Fibroblast of skin of right biceps (primary cell): Measurements from ENCODE around the gene PWWP2B.

Experiments
- DNase-seq: peaks from one replicate; pipeline ENCODE4 v3.0.0-alpha.2; 2013

PWWP2B gene

GRCh38 chr10:132461683-132462231, 64.8 kb downstream of the PWWP2B start:
- no peak for DNase-seq

GRCh38 chr10:132462463-132463332, 65.7 kb downstream of the PWWP2B start:
- no peak for DNase-seq

GRCh38 chr10:132463333-132464255, 66.6 kb downstream of the PWWP2B start:
- DNase-seq = no peak

GRCh38 chr10:132464256-132465192, 67.5 kb downstream of the PWWP2B start:
- no peak for DNase-seq

GRCh38 chr10:132465193-132465888, 68.3 kb downstream of the PWWP2B start:
- no peak for DNase-seq

GRCh38 chr10:132465889-132466519, 69.0 kb downstream of the PWWP2B start:
- no peak for DNase-seq

GRCh38 chr10:132466520-132467463, 69.8 kb downstream of the PWWP2B start:
- DNase-seq = no peak
